Astrocyte (in vitro differentiated cells and primary cell): ENCODE measurements around the gene NMT2.

ENCODE experiments used
- CTCF ChIP-seq: IDR thresholded peaks from 2 replicates; pipeline ENCODE4 v1.5.1; 2011; ENCODE audit warnings: low read depth, mild to moderate bottlenecking, inconsistent platforms, low read length, moderate library complexity; ENCODE audit not compliant: insufficient read depth
- EZH2 ChIP-seq: IDR thresholded peaks from 2 replicates; pipeline ENCODE4 v1.6.1; 2012; ENCODE audit warnings: mild to moderate bottlenecking, low read length, inconsistent platforms; ENCODE audit not compliant: insufficient read depth

- TF ChIP-seq EZH2: no peak
- no peak for TF ChIP-seq CTCF
Observed at GRCh38 chr10:15060638-15061037, 107.9 kb downstream of the NMT2 start.
